Measurements from ENCODE around the gene REG3A. TPM values are rescaled to one million over a fixed set of nuclear protein-coding genes. Genes with fewer than 3 reads are reported as not detected.

Gene REG3A
- total and polyA plus RNA-seq, 2 of the 8 experiments (the other 6 are each of a cell fraction or from before 2014, with no cell fraction given) = not detected

DNA sequence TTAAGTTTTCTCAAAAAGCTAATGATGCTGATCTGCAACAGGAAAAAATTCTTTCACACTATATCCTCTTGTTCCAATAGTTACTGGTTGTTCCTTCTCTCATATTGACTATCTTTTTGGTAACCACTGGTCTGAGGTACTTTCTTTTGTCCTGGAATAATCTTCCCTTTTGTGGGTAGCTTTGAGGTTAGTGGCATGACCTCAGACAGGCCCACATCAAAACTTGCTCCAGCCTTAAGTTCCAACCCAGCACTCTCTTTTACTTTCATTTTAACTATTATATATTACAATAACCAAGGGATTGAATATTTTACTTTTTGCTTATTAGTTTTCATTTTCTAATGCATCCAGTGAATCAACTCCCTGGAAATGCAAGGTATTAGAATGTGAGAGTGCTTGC is 29.7 kb downstream of the REG3A start:
- Histone ChIP-seq H3K27me3 (replicated peaks in 1 of 4; ENCODE audit: control insufficient read depth in 3 of 4, extremely low read depth in 1 of 4, insufficient read depth in 3 of 4, low read length in 3 of 4) (no peaks in the 10 kb centered on the region), H3K23me2 (ENCODE audit: low read depth, low read length) (no peaks in the 10 kb centered on the region), H2BK5ac (ENCODE audit: low read depth, low read length) (no peak overlapping the region), H3K79me1 (ENCODE audit: low read depth, low read length) (no peaks in the 10 kb centered on the region), H2BK12ac (ENCODE audit: low read depth, low read length) (no peak overlapping the region), H3K56ac (replicated peaks; ENCODE audit: insufficient read length, low read depth, low read length) (no peak overlapping the region), H4K20me1 (replicated peaks in 1 of 2; ENCODE audit: control insufficient read depth in 1 of 2, insufficient read depth in 2 of 2, low read length in 2 of 2) (no peaks in the 10 kb centered on the region), H4K8ac (ENCODE audit: extremely low read depth, insufficient read depth, low read length) (no peak overlapping the region), H3K79me2 (ENCODE audit: control insufficient read depth in 1 of 2, insufficient read depth in 2 of 2, low read length in 2 of 2) (no peaks in the 10 kb centered on the region), H3K4me3 (ENCODE audit: extremely low read depth in 1 of 4, insufficient read depth in 2 of 4, low read depth in 3 of 4, low read length in 4 of 4) (no peak overlapping the region), H2BK15ac (ENCODE audit: low read length) (no peak overlapping the region), H3K4me2 (ENCODE audit: insufficient read depth in 1 of 2, low read depth in 2 of 2, low read length in 2 of 2) (no peak overlapping the region), H3K9me3 (ENCODE audit: insufficient read depth in 2 of 2, low read depth in 1 of 2, low read length in 1 of 2) (no peaks in the 10 kb centered on the region), H2AK5ac (ENCODE audit: low read depth, low read length) (no peak overlapping the region), H2BK20ac (ENCODE audit: low read length) (no peak overlapping the region), H3K18ac (ENCODE audit: extremely low read depth, low read length) (no peak overlapping the region), H3K14ac (ENCODE audit: insufficient read length) (no peak overlapping the region), H3K4ac (replicated peaks; ENCODE audit: insufficient read length, low read depth, low read length) (no peak overlapping the region), H3K9ac (replicated peaks in 1 of 4; ENCODE audit: extremely low read depth in 1 of 4, low read depth in 3 of 4, low read length in 3 of 4) (no peak overlapping the region), H3K23ac (ENCODE audit: insufficient read length) (no peak overlapping the region), H3K36me3 (ENCODE audit: control insufficient read depth in 2 of 4, insufficient read depth in 4 of 4, low read length in 3 of 4) (no peaks in the 10 kb centered on the region), H2BK120ac (replicated peaks; ENCODE audit: low read depth, low read length) (no peak overlapping the region), H3K27ac (ENCODE audit: low read depth, low read length) (no peak overlapping the region), H4K91ac (replicated peaks; ENCODE audit: insufficient read length, low read length) (no peak overlapping the region), H2AFZ (ENCODE audit: low read length) (no peak overlapping the region), H4K5ac (ENCODE audit: insufficient read length, low read depth, low read length) (no peak overlapping the region), H3K4me1 (replicated peaks in 1 of 4; ENCODE audit: control insufficient read depth in 3 of 4, insufficient read depth in 4 of 4, low read length in 3 of 4) (no peaks in the 10 kb centered on the region)
- DNase-seq (ENCODE audit: low read depth in 1 of 2, low spot score in 2 of 2) = no peak
- no peak for FAIRE-seq
- CTCF ChIA-PET (ENCODE audit: partially characterized antibody) = no interaction called here
- TF ChIP-seq TAF7 (optimal IDR thresholded peaks at IDR 0.05; ENCODE audit: borderline replicate concordance, low read depth, low read length) = no peak
- TF ChIP-seq RAD21 (IDR thresholded peaks at IDR 0.05 in 1 of 2, conservative IDR thresholded peaks at IDR 0.05 in 1 of 2; ENCODE audit: low read depth in 2 of 2, low read length in 2 of 2) = no peak
- TF ChIP-seq TAF1 (IDR thresholded peaks at IDR 0.05; ENCODE audit: low read depth, low read length) = no peak
- TF ChIP-seq KDM1A (IDR thresholded peaks at IDR 0.05; ENCODE audit: borderline replicate concordance, low read length) = no peak
- no peak for TF ChIP-seq GTF2F1 (IDR thresholded peaks at IDR 0.05; ENCODE audit: borderline replicate concordance, low read depth, low read length)
- no peak for TF ChIP-seq CBX8 (IDR thresholded peaks at IDR 0.05; ENCODE audit: borderline replicate concordance, low read depth, low read length)
- no peak for TF ChIP-seq ATF2 (IDR thresholded peaks at IDR 0.05; ENCODE audit: low read length)
- no peak for TF ChIP-seq KDM4A (IDR thresholded peaks at IDR 0.05; ENCODE audit: low read depth, low read length, severe bottlenecking)
- TF ChIP-seq RBBP5 (IDR thresholded peaks at IDR 0.05; ENCODE audit: borderline replicate concordance, low read depth, low read length) = no peak
- TF ChIP-seq SAP30 (IDR thresholded peaks at IDR 0.05; ENCODE audit: insufficient read depth, insufficient replicate concordance, low read length) = no peak
- POLR2A ChIA-PET (ENCODE audit: partially characterized antibody) = no interaction called here

Measured in H1 (cell line).